Activated CD8-positive, alpha-beta memory T cell treated with anti-CD3 and anti-CD28 coated beads for 24 hours (primary cell): Measurements from ENCODE around the gene ZNF175.

ENCODE experiments used
- DNase-seq: peaks from one replicate; pipeline ENCODE4 v3.0.0-alpha.2; 2020

Gene ZNF175

GRCh38 chr19:51632126-51632525 lies 61.0 kb downstream of the ZNF175 start:
- DNase-seq = no peak

GRCh38 chr19:51637362-51637978 lies 66.4 kb downstream of the ZNF175 start:
- DNase-seq = no peak

GRCh38 chr19:51639916-51640315 lies 68.8 kb downstream of the ZNF175 start:
- DNase-seq = no peak

GRCh38 chr19:51640386-51640785 lies 69.3 kb downstream of the ZNF175 start:
- no peak for DNase-seq

- no peak for DNase-seq
These were observed 70.6 kb downstream of the ZNF175 start for GRCh38 chr19:51641648-51642047.
